Left lung (tissue), 10 donors: Measurements from ENCODE around the gene MYO5A. TPM values are rescaled to one million over a fixed set of nuclear protein-coding genes. Genes with fewer than 3 reads are reported as not detected.
A peak's percentile ranks its signal among the peaks of the same experiment; 100 is the strongest.

Experiments used
- ATAC-seq: fragments of 200-7000 bp; cut with Tn5 transposase; one replicate; pipeline ENCODE4 v1.9.1; 2020; ENCODE audit warnings: moderate library complexity
- DNase-seq, 4 donors: peaks; one replicate each; pipeline ENCODE4 v3.0.0-alpha.2; 2013 to 2020
- H3K27ac ChIP-seq, 2 donors: fragments of 200-600 bp; sonication (generic) in 1 of 2; one replicate each; pipeline versions ENCODE4 v1.5.0 to v1.8.0; 2020 to 2021
- H3K27me3 ChIP-seq, 2 donors: fragments of 200-600 bp; sonication (generic) in 1 of 2; one replicate each; pipeline versions ENCODE4 v1.5.0 to v1.8.0; 2020 to 2021
- H3K36me3 ChIP-seq, 2 donors: fragments of 200-600 bp; sonication (generic) in 1 of 2; one replicate each; pipeline versions ENCODE4 v1.5.0 to v1.8.0; 2020 to 2021
- H3K4me1 ChIP-seq, 2 donors: fragments of 200-600 bp; one replicate each; pipeline ENCODE4 v1.8.0; 2021
- H3K4me3 ChIP-seq, 2 donors: fragments of 200-600 bp; sonication (generic) in 1 of 2; one replicate each; pipeline versions ENCODE4 v1.5.0 to v1.8.0; 2020 to 2021; ENCODE audit warnings: mild to moderate bottlenecking in 1 of 2
- H3K9me3 ChIP-seq, 2 donors: fragments of 200-600 bp; sonication (generic) in 1 of 2; one replicate each; pipeline versions ENCODE4 v1.5.0 to v1.8.0; 2020 to 2021
- CTCF ChIP-seq, 2 donors: fragments of 200-600 bp; sonication (generic) in 1 of 2; IDR thresholded peaks; one replicate each; pipeline versions ENCODE4 v1.5.0 to v1.8.0; 2021; ENCODE audit warnings: antibody characterized with exemption in 2 of 2
- intact Hi-C, 2 donors: fragments of 100-400 bp; cut with DNase I; formaldehyde crosslinking; loops; one replicate each; pipeline versions ENCODE4 v1.11.2 to v1.14.2; 2022
- polyA plus RNA-seq, 6 donors: library from polyadenylated mRNA; unstranded; fragments of 120-200 nt; gene quantifications; one replicate each; pipeline ENCODE4 v1.2.1, GENCODE V29; 2013; ENCODE audit not compliant: insufficient read length in 6 of 6
- total RNA-seq, 2 donors: library from RNA; stranded (reverse); fragmentation: NEBNext Ultra II Directional; extraction: Animal tissue kit (Norgen Biotek cat#: 25700); gene quantifications; one replicate each; pipeline ENCODE4 v1.2.1, GENCODE V29; 2021
- donor health status: DM: no; HTN: yes; CAD: no.
- donor health status: DM: no; HTN: no; CAD: no.

MYO5A gene
- total and polyA plus RNA-seq, 8 donors: 21.8 to 46.3 (median 34.3) TPM

- H3K4me3 ChIP-seq: no peak overlapping the region
- ATAC-seq: no peak
- no peaks in the 10 kb centered on the region for H3K27me3 ChIP-seq
- no peak for TF ChIP-seq CTCF (IDR thresholded peaks at IDR 0.05)
- H3K9me3 ChIP-seq: no peaks in the 10 kb centered on the region
- intact Hi-C loops: no loop called here
- DNase-seq: no peak
- no peak overlapping the region for H3K27ac ChIP-seq
- no peaks in the 10 kb centered on the region for H3K4me1 ChIP-seq
- H3K36me3 ChIP-seq: peaks cover 0 to 31% of the 10 kb centered on the region in 2 donors
These were observed 190.6 kb downstream of the MYO5A start for GRCh38 chr15:52338058-52338457.

GRCh38 chr15:52337198-52337853 lies 191.4 kb downstream of the MYO5A start:
- ATAC-seq (peak; percentile 75), DNase-seq (no peak)
- no peak for TF ChIP-seq CTCF (IDR thresholded peaks at IDR 0.05)
- H3K36me3 ChIP-seq: peaks cover 0 to 34% of the 10 kb centered on the region in 2 donors
- no peaks in the 10 kb centered on the region for H3K9me3 ChIP-seq
- H3K27ac ChIP-seq: no peak overlapping the region
- H3K27me3 ChIP-seq: no peaks in the 10 kb centered on the region
- intact Hi-C loops: no loop called here
- no peaks in the 10 kb centered on the region for H3K4me1 ChIP-seq
- H3K4me3 ChIP-seq: no peak overlapping the region

- Histone ChIP-seq H3K36me3 (peaks cover 0 to 34% of the 10 kb centered on the region in 2 donors), H3K4me3 (no peak overlapping the region), H3K27me3 (no peaks in the 10 kb centered on the region), H3K9me3 (no peaks in the 10 kb centered on the region), H3K4me1 (no peaks in the 10 kb centered on the region), H3K27ac (no peak overlapping the region)
- TF ChIP-seq CTCF (IDR thresholded peaks at IDR 0.05): no peak
- DNase-seq (no peak), ATAC-seq (no peak)
- intact Hi-C loops: no loop called here
These were observed 192.2 kb downstream of the MYO5A start for GRCh38 chr15:52336529-52336928.

GRCh38 chr15:52334491-52335160 lies 194.1 kb downstream of the MYO5A start:
- intact Hi-C loops: no loop called here
- Histone ChIP-seq H3K4me3 (no peak overlapping the region), H3K4me1 (no peaks in the 10 kb centered on the region), H3K27me3 (no peaks in the 10 kb centered on the region), H3K9me3 (no peaks in the 10 kb centered on the region), H3K27ac (no peak overlapping the region), H3K36me3 (peaks cover 0 to 33% of the 10 kb centered on the region in 2 donors)
- ATAC-seq: no peak
- TF ChIP-seq CTCF (IDR thresholded peaks at IDR 0.05): no peak
- no peak for DNase-seq

- Histone ChIP-seq H3K36me3 (peaks cover 0 to 59% of the 10 kb centered on the region in 2 donors), H3K9me3 (no peaks in the 10 kb centered on the region), H3K4me1 (no peaks in the 10 kb centered on the region), H3K27ac (no peak overlapping the region), H3K27me3 (no peaks in the 10 kb centered on the region), H3K4me3 (no peak overlapping the region)
- DNase-seq: peak in 1 of 4 donors; percentile 43
- intact Hi-C loops: no loop called here
- ATAC-seq: peak; percentile 52
- peak in 1 of 2 donors; percentile 23 for TF ChIP-seq CTCF (IDR thresholded peaks at IDR 0.05)
These were observed 197.0 kb downstream of the MYO5A start for GRCh38 chr15:52331490-52332240.
